Stimulated activated CD8-positive, alpha-beta memory T cell treated with anti-CD3 and anti-CD28 coated beads, Interleukin-12 subunit alpha, Interleukin-12 subunit beta, amount 100 ng/mL, for 24 hours (primary cell): ENCODE data around the gene BRIP1.
"Not testable (repeated sequence)": the region's sequence is repeated elsewhere in the genome, so short reads cannot be mapped to it uniquely, and the experiment has no call there.

Experiments
- DNase-seq: peaks from one replicate; pipeline ENCODE4 v3.0.0-alpha.2; 2020; ENCODE audit errors: extremely low read depth

The BRIP1 gene

GRCh38 chr17:61728297-61728836 is 135.0 kb downstream of the BRIP1 start:
- DNase-seq, result no peak

DNA sequence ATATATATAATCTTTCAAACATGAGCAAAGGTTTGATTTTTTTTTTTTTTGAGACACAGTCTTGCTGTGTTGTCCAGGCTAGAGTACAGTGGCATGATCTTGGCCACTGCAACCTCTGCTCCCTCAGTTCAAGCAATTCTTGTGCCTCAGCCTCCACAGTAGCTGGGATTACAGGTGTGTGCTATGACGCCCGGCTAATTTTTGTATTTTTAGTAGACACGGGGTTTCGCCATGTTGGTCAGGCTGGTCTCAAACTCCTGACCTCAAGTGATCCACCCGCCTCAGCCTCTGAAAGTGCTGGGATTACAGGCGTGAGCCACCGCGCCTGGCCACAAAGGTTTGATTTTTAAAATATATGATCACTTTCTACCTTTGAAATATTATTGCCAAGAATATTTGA is 135.5 kb downstream of the BRIP1 start:
- not testable (repeated sequence) for DNase-seq

- no peak for DNase-seq
Observed at GRCh38 chr17:61726977-61727376, 136.4 kb downstream of the BRIP1 start.

DNA sequence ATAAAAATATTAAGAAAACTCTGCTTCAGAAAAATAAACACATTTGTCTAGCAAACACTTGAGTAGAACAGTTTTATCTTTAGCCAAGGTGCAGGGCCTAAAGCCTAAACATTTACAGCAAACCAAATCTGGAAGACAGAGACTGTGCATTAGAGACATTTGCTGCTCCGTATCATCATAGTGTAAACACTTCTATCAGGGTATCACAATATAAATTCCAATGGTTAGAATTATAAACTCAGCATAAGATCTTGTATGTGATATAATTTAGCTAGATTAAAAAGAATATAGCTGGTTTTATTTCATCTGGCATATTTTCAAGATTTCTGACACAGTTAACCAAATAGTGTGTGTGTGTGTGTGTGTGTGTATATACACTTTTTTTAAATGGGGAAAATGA is 138.6 kb downstream of the BRIP1 start:
- no peak for DNase-seq

DNA sequence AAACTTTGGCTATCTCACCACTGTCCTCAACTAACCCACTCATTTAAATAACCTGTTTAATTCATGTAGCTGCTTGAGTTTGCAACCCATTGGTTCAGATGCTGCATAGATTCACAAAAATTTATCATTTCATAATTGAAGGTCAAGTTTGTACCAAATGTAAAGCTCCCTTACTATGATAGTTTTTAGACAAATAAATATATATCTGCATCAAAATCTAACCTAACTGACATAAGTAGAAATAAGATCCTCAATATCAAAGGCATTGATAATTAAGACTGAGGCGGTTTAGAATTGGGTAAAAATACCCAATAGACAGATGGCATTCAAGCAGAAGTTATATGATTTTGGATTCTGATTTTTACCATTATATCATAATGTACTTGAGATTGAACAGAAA is 139.4 kb downstream of the BRIP1 start:
- DNase-seq, result no peak

- DNase-seq, result no peak
Observed at GRCh38 chr17:61723183-61723582, 140.1 kb downstream of the BRIP1 start.

DNA sequence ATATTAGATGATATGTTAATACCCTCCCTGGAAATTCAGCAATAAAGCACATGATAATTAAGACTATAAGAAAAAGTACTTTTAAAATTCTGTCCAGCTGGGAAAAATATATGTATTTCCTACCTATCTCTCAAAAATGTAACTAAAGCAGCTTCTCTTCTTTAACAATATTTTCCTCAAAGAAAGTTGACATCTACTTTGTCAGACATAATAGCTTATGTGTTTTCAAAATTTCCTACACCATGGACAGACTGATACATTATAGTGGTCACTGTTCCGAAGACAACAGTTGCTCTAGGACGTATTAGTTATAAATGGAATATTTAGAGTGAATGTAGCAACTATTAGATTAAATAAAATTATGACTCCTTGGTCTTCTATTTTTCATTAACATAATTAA is 140.9 kb downstream of the BRIP1 start:
- no peak for DNase-seq

DNA sequence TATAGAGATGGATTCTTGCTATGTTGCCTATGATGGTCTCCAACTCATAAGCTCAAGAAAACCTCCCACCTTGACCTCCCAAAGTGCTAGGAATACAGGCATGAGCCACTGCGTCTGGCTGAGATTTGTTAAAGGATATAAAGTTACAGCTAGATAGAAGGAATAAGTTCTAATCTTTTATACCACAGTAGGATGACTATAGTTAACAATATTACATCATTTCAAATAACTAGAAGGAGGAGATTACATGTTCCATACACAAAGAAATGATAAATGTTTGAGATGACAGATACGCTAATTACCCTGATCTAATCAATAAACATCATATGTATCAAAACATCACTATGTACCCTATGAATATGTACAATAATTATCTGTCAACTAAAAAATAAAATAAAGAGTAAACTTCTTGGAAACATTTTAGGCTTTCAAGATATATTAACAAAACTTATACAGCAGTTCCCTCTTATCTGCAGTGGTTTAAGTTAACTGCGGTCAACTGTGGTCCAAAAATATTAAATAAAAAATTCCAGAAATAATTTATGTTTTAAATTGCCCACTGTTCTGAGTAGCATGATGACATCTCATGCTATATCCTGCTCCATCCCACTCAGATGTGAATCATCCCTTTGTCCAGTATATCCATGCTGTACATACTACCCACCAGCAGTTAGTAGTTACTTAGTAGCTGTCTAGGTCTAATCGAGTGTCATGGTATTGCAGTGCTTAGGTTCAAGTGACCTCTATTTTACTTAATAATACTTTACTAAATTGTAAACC is 143.1 kb downstream of the BRIP1 start:
- no peak for DNase-seq

GRCh38 chr17:61719220-61719619 is 144.1 kb downstream of the BRIP1 start:
- DNase-seq, result not testable (repeated sequence)

GRCh38 chr17:61718022-61718421 is 145.3 kb downstream of the BRIP1 start:
- no peak for DNase-seq

DNA sequence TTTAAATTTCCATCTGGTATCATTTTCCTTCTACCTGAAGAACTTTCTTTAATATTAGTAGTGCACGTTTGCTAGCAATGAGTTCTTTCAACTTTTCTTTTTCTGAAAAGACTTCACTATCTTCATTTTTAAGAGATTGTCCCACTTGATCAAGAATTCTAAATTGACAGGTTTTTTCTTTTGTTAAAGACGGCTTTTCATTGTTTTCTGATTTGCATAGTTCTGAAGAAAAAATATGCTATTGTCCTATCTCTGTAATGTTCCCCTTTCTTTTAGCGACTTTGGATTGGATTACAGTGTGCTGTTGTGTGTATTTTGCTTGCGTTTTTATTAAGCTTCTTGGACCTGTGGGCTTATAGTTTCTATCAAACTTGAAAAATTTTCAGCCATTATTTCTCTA is 146.0 kb downstream of the BRIP1 start:
- DNase-seq, result no peak

- DNase-seq, result no peak
Observed at GRCh38 chr17:61716225-61716829, 147.0 kb downstream of the BRIP1 start.

DNA sequence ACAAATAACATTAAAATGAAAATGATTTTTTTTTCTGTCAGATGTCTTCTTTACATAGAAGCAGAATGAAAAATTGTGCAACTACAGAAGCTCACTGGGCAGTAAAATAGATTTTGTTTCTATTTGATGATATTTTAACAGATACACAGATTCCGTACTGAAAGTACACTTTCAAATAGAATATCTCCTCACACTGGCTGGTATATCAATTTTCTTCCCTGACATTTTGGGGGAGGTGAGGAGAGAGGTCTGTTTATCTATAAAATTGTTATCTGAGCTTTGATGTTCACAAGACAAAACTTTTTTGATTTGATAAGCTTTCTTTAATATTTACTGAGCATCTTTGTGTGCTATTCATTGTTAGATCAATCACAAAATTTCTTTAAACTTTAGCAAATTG is 148.0 kb downstream of the BRIP1 start:
- DNase-seq, result no peak

DNA sequence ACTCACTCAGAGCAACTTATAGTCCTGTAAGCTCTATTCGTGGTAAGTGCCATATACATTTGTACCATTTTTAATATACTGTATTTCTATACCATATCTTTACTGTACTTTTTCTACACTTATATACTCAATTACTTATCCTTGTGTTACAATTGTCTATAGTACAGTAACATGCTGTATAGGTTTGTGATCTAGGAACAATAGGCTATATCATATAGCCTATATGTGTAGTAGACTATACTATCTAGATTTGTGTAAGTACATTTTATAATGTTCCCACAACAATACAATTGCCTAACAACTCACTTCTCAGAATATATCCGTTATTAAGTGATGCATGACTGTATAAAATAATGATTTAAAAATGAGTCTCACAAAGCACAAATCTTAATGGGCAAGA is 149.0 kb downstream of the BRIP1 start:
- DNase-seq, result no peak

- no peak for DNase-seq
Observed at GRCh38 chr17:61713035-61713434, 150.3 kb downstream of the BRIP1 start.

- no peak for DNase-seq
Observed at GRCh38 chr17:61710546-61710945, 152.8 kb downstream of the BRIP1 start.

GRCh38 chr17:61709567-61709966 is 153.8 kb downstream of the BRIP1 start:
- DNase-seq, result no peak

- DNase-seq, result no peak
Observed at GRCh38 chr17:61704935-61705449, 158.3 kb downstream of the BRIP1 start.

GRCh38 chr17:61702450-61702849 is 160.9 kb downstream of the BRIP1 start:
- DNase-seq, result no peak

- DNase-seq, result no peak
Observed at GRCh38 chr17:61701978-61702377, 161.3 kb downstream of the BRIP1 start.

- DNase-seq, result no peak
Observed at GRCh38 chr17:61701334-61701733, 162.0 kb downstream of the BRIP1 start.

DNA sequence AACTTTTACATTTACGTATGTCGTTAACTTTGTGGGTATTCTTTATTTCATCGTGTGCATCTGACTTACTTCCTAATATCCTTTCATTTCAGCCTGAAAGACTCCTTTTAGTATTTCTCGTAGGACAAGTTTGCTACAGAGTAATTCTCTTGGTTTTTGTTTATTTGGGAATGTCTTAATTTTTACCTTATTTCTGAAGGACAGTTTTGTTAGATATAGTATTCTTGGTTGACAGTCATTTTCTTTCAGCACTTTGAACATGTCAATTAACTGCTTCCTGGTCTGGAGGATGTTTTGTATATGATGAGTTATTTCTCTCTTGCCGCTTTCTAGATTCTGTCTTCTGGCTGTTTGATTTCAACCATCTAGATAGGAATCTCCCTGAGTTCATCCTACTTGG is 163.1 kb downstream of the BRIP1 start:
- no peak for DNase-seq

DNA sequence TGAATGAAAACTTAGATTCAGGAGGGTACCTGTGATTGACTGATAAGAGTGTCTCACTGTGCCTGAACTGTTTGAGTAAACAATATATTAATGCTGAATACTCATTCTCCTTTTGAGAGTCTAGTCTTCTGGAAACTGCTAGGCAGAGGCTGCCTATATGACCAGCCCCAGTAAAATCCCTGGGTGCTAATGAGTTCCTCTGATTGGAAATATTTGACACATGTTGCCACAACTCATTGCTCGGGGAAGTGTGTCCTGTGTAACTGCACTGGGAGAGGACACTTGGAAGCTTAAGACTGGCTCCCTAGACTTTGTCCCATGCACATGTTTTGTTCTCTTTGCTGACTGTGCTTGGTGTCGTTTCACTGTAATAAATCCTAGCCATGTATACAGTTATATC is 163.6 kb downstream of the BRIP1 start:
- no peak for DNase-seq
